Vagina (tissue), 2 donors: ENCODE results near the gene STT3B.

Experiments
- POLR2A ChIP-seq, 2 donors: fragments of 450-650 bp; IDR thresholded peaks; one replicate each; pipeline ENCODE4 v1.6.1; 2017; ENCODE audit warnings: antibody characterized with exemption in 2 of 2, mild to moderate bottlenecking in 2 of 2, moderate library complexity in 2 of 2
- POLR2AphosphoS5 ChIP-seq, 2 donors: sonication (generic); formaldehyde crosslinking; IDR thresholded peaks; one replicate each; pipeline ENCODE4 v1.9.0; 2017; ENCODE audit warnings: antibody characterized with exemption in 2 of 2, mild to moderate bottlenecking in 2 of 2, low read depth in 1 of 2; ENCODE audit not compliant: insufficient read depth in 1 of 2
- TF ChIP-seq, protein P1 (sequence below), 3 experiments: fragments of 450-650 bp in 2 of 3; fragments of 200-600 bp in 1 of 3; sonication (generic) in 1 of 3; IDR thresholded peaks; one replicate each; pipeline ENCODE4 v1.5.1; 2017 to 2019; ENCODE audit warnings: antibody characterized with exemption in 3 of 3, mild to moderate bottlenecking in 2 of 3, moderate library complexity in 2 of 3

DNA sequence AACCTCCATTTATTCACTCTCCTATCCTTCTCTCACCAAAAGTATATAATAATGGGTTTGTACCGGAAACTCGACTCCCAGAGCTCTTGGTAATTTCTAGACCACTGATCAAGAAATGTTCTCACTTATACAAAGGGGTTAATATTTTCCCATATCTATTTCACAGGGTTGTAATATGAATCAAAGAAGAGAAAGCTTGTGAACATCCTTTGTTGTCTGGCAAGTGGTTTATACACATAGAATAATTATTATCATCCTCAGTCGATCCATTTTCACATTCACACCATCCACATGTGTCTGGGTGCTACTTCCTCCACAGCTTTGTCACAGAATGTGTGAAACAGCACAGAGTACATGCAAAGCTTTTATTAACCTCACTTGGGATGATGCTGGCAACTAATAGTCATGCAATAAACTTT is 29.9 kb upstream of the STT3B start:
- TF ChIP-seq POLR2A (IDR thresholded peaks at IDR 0.05) (no peak), POLR2AphosphoS5 (IDR thresholded peaks at IDR 0.05; ENCODE audit: insufficient read depth in 1 of 2, low read depth in 1 of 2) (no peak)
- TF ChIP-seq, protein P1, sequence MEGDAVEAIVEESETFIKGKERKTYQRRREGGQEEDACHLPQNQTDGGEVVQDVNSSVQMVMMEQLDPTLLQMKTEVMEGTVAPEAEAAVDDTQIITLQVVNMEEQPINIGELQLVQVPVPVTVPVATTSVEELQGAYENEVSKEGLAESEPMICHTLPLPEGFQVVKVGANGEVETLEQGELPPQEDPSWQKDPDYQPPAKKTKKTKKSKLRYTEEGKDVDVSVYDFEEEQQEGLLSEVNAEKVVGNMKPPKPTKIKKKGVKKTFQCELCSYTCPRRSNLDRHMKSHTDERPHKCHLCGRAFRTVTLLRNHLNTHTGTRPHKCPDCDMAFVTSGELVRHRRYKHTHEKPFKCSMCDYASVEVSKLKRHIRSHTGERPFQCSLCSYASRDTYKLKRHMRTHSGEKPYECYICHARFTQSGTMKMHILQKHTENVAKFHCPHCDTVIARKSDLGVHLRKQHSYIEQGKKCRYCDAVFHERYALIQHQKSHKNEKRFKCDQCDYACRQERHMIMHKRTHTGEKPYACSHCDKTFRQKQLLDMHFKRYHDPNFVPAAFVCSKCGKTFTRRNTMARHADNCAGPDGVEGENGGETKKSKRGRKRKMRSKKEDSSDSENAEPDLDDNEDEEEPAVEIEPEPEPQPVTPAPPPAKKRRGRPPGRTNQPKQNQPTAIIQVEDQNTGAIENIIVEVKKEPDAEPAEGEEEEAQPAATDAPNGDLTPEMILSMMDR (IDR thresholded peaks at IDR 0.05): no peak
